GM10847 (cell line): Measurements from ENCODE around the gene ZNF598.

Experiments used
- POLR2A ChIP-seq: IDR thresholded peaks from 2 replicates; pipeline ENCODE4 v1.6.1; 2011; ENCODE audit not compliant: insufficient read length; ENCODE audit errors: extremely low read depth

Gene ZNF598

GRCh38 chr16:1980770-1981087 lies 28.9 kb downstream of the ZNF598 start:
- no peak for TF ChIP-seq POLR2A

GRCh38 chr16:1980030-1980769 lies 29.4 kb downstream of the ZNF598 start:
- no peak for TF ChIP-seq POLR2A

- TF ChIP-seq POLR2A: no peak
Observed at GRCh38 chr16:1979271-1980029, 30.2 kb downstream of the ZNF598 start.

- no peak for TF ChIP-seq POLR2A
Observed at GRCh38 chr16:1978476-1979120, 31.0 kb downstream of the ZNF598 start.

- TF ChIP-seq POLR2A: no peak
Observed at GRCh38 chr16:1977875-1978268, 31.7 kb downstream of the ZNF598 start.

- TF ChIP-seq POLR2A: no peak
Observed at GRCh38 chr16:1976951-1977874, 32.4 kb downstream of the ZNF598 start.

- TF ChIP-seq POLR2A: no peak
Observed at GRCh38 chr16:1976216-1976520, 33.5 kb downstream of the ZNF598 start.

- TF ChIP-seq POLR2A: no peak
Observed at GRCh38 chr16:1975432-1976215, 34.0 kb downstream of the ZNF598 start.

- TF ChIP-seq POLR2A: no peak
Observed at GRCh38 chr16:1974157-1975070, 35.2 kb downstream of the ZNF598 start.

- no peak for TF ChIP-seq POLR2A
Observed at GRCh38 chr16:1973461-1974156, 36.0 kb downstream of the ZNF598 start.

- TF ChIP-seq POLR2A: no peak
Observed at GRCh38 chr16:1972490-1972877, 37.1 kb downstream of the ZNF598 start.

GRCh38 chr16:1971796-1972489 lies 37.7 kb downstream of the ZNF598 start, which contains the start of gene TBL3:
TBL3 (plus strand) TSS chr16:1972053; CDS start chr16:1972165, 112 bp downstream.
- TF ChIP-seq POLR2A: peak; percentile 92
